H9 (cell line): ENCODE results near the gene CCDC38. TPM values are rescaled to one million over a fixed set of nuclear protein-coding genes. Genes with fewer than 3 reads are reported as not detected.

Source experiments
- DNase-seq: peaks from one replicate; pipeline ENCODE4 v3.0.0-alpha.2; 2017
- H2AFZ ChIP-seq: one replicate; pipeline ENCODE4 v1.6.1; 2013; ENCODE audit warnings: mild to moderate bottlenecking, low read length, control low read depth, moderate library complexity
- H2AK5ac ChIP-seq: 2 replicates; pipeline ENCODE4 v1.6.1; 2013; ENCODE audit warnings: low read length, control low read depth, mixed read lengths; ENCODE audit not compliant: insufficient read length
- H2BK120ac ChIP-seq: one replicate; pipeline ENCODE4 v1.6.1; 2013; ENCODE audit warnings: low read depth, mild to moderate bottlenecking, low read length, control low read depth, inconsistent platforms; ENCODE audit not compliant: poor library complexity, severe bottlenecking
- H2BK12ac ChIP-seq: 2 replicates; pipeline ENCODE4 v1.6.1; 2013; ENCODE audit warnings: low read length, control low read depth, mixed read lengths, low read depth; ENCODE audit not compliant: insufficient read length
- H2BK15ac ChIP-seq: 2 replicates; pipeline ENCODE4 v1.6.1; 2013; ENCODE audit warnings: low read depth, low read length, control low read depth
- H2BK20ac ChIP-seq: one replicate; pipeline ENCODE4 v1.6.1; 2013; ENCODE audit warnings: low read depth, mild to moderate bottlenecking, low read length, control low read depth, inconsistent platforms; ENCODE audit not compliant: poor library complexity, severe bottlenecking
- H2BK5ac ChIP-seq: 2 replicates; pipeline ENCODE4 v1.6.1; 2013; ENCODE audit warnings: low read length, control low read depth, mixed read lengths; ENCODE audit not compliant: insufficient read length
- H3K14ac ChIP-seq: 2 replicates; pipeline ENCODE4 v1.6.1; 2013; ENCODE audit warnings: low read length, control low read depth; ENCODE audit not compliant: insufficient read depth
- H3K18ac ChIP-seq: 2 replicates; pipeline ENCODE4 v1.6.1; 2013; ENCODE audit warnings: low read depth, mild to moderate bottlenecking, mixed read lengths, low read length, control low read depth; ENCODE audit not compliant: insufficient read length
- H3K23ac ChIP-seq: 2 replicates; pipeline ENCODE4 v1.6.1; 2013; ENCODE audit warnings: low read length, control low read depth, mixed read lengths, low read depth; ENCODE audit not compliant: insufficient read length
- H3K23me2 ChIP-seq: 2 replicates; pipeline ENCODE4 v1.6.1; 2013; ENCODE audit warnings: low read depth, mild to moderate bottlenecking, mixed read lengths, low read length, control low read depth; ENCODE audit not compliant: insufficient read length, poor library complexity, severe bottlenecking
- H3K27ac ChIP-seq: 2 replicates; pipeline ENCODE4 v1.5.1; 2013; ENCODE audit warnings: low read length, control low read depth, mixed read lengths, low read depth; ENCODE audit not compliant: insufficient read length
- H3K27me3 ChIP-seq: 2 replicates; pipeline ENCODE4 v1.6.1; 2013; ENCODE audit warnings: low read length, control low read depth, inconsistent platforms; ENCODE audit not compliant: insufficient read depth
- H3K4ac ChIP-seq: 2 replicates; pipeline ENCODE4 v1.6.1; 2013; ENCODE audit warnings: low read depth, mild to moderate bottlenecking, control low read depth, inconsistent platforms, low read length, moderate library complexity
- H3K4me1 ChIP-seq: 2 replicates; pipeline ENCODE4 v1.6.1; 2013; ENCODE audit warnings: low read length, control low read depth, inconsistent platforms; ENCODE audit not compliant: insufficient read depth
- H3K4me2 ChIP-seq: 2 replicates; pipeline ENCODE4 v1.6.1; 2013; ENCODE audit warnings: low read length, control low read depth, mixed read lengths; ENCODE audit not compliant: insufficient read length, insufficient read depth
- H3K56ac ChIP-seq: 2 replicates; pipeline ENCODE4 v1.6.1; 2013; ENCODE audit warnings: low read depth, mild to moderate bottlenecking, mixed read lengths, low read length, control low read depth; ENCODE audit not compliant: insufficient read length
- H3K79me1 ChIP-seq: 2 replicates; pipeline ENCODE4 v1.6.1; 2013; ENCODE audit warnings: low read depth, mild to moderate bottlenecking, moderate library complexity, low read length, control low read depth, inconsistent platforms; ENCODE audit not compliant: insufficient read depth, poor library complexity, severe bottlenecking
- H3K79me2 ChIP-seq: 2 replicates; pipeline ENCODE4 v1.6.1; 2013; ENCODE audit warnings: low read length, control low read depth, inconsistent platforms; ENCODE audit not compliant: insufficient read depth
- H3K9ac ChIP-seq: 2 replicates; pipeline ENCODE4 v1.6.1; 2013; ENCODE audit warnings: low read length, control low read depth, mixed read lengths; ENCODE audit not compliant: insufficient read length; ENCODE audit errors: extremely low read depth
- H3K9me3 ChIP-seq: one replicate; pipeline ENCODE4 v1.6.1; 2013; ENCODE audit warnings: low read depth, low read length, inconsistent platforms; ENCODE audit not compliant: control insufficient read depth
- H3T11ph ChIP-seq: one replicate; pipeline ENCODE4 v1.6.1; 2013; ENCODE audit warnings: mild to moderate bottlenecking, low read length, control low read depth, inconsistent platforms
- H4K20me1 ChIP-seq: one replicate; pipeline ENCODE4 v1.6.1; 2013; ENCODE audit not compliant: control insufficient read depth, insufficient read length, insufficient read depth
- H4K5ac ChIP-seq: 2 replicates; pipeline ENCODE4 v1.6.1; 2013; ENCODE audit warnings: low read depth, mild to moderate bottlenecking, mixed read lengths, low read length, control low read depth; ENCODE audit not compliant: insufficient read length
- H4K8ac ChIP-seq: replicated peaks from 2 replicates; pipeline ENCODE4 v1.6.1; 2013; ENCODE audit warnings: low read length, control low read depth, mixed read lengths, low read depth; ENCODE audit not compliant: insufficient read length
- H4K91ac ChIP-seq: 2 replicates; pipeline ENCODE4 v1.6.1; 2013; ENCODE audit warnings: low read depth, mild to moderate bottlenecking, moderate library complexity, mixed read lengths, low read length, control low read depth; ENCODE audit not compliant: insufficient read length
- H3K27ac Mint-ChIP-seq, 3 experiments: 2 replicates in 2 of 3; 3 replicates in 1 of 3; pipeline ENCODE4 v1.8.0; 2020 to 2021; ENCODE audit warnings: mixed read lengths in 3 of 3, mild to moderate bottlenecking in 1 of 3, moderate library complexity in 1 of 3
- H3K27me3 Mint-ChIP-seq: 2 replicates; pipeline ENCODE4 v1.8.0; 2021; ENCODE audit warnings: low read depth, mild to moderate bottlenecking, moderate library complexity, mixed read lengths
- H3K36me3 Mint-ChIP-seq, 3 experiments: 2 replicates in 2 of 3; 3 replicates in 1 of 3; pipeline ENCODE4 v1.8.0; 2020 to 2021; ENCODE audit warnings: low read depth in 3 of 3, mixed read lengths in 3 of 3; ENCODE audit not compliant: insufficient read depth in 1 of 3
- H3K4me1 Mint-ChIP-seq, 2 experiments: 2 replicates each; pipeline ENCODE4 v1.8.0; 2020; ENCODE audit warnings: mixed read lengths in 2 of 2
- H3K4me3 Mint-ChIP-seq, 2 experiments: 2 replicates in 1 of 2; 3 replicates in 1 of 2; pipeline ENCODE4 v1.8.0; 2020 to 2021; ENCODE audit warnings: mild to moderate bottlenecking in 2 of 2, mixed read lengths in 2 of 2, moderate library complexity in 1 of 2
- H3K9me3 Mint-ChIP-seq, 2 experiments: 2 replicates in 1 of 2; 3 replicates in 1 of 2; pipeline ENCODE4 v1.8.0; 2020; ENCODE audit warnings: mild to moderate bottlenecking in 2 of 2, mixed read lengths in 2 of 2, moderate library complexity in 1 of 2
- CTCF ChIP-seq: fragments of 200-600 bp; sonication (generic); conservative IDR thresholded peaks from 3 replicates; pipeline ENCODE4 v1.8.0; 2021; ENCODE audit warnings: antibody characterized with exemption, mild to moderate bottlenecking
- WGBS: extraction: QIAGEN DNeasy Blood & Tissue Kit; methylation state at CpG from one replicate; pipeline ENCODE4 v1.1.7; 2013; ENCODE audit warnings: missing lambda C conversion rate, low lambda C conversion rate, mixed read lengths; ENCODE audit not compliant: insufficient read length; ENCODE audit errors: extremely low coverage; 5-methylcytosine and 5-hydroxymethylcytosine counted together
- total RNA-seq: library from RNA; stranded (reverse); gene quantifications from 2 replicates; pipeline ENCODE4 v1.2.1, GENCODE V29; 2021

The CCDC38 gene
- total RNA-seq, 1 experiment from 2014 or later = not detected

GRCh38 chr12:95898081-95898480 is 44.3 kb downstream of the CCDC38 start:
- H3K36me3 Mint-ChIP-seq = peaks cover 0 to 2% (median 0%) of the 10 kb centered on the region in 3 experiments; a peak in 3 of 7 replicates
- no peak overlapping the region for H4K8ac ChIP-seq

More at GRCh38 chr12:95898081-95898480, 44.3 kb downstream of the CCDC38 start:
- no peak overlapping the region for H3K4ac ChIP-seq
- no peak overlapping the region for H3K27ac ChIP-seq
- no CpG with 5 or more reads among the region's 4 CpGs for WGBS
- H3K9me3 ChIP-seq = no peaks in the 10 kb centered on the region
- no peak overlapping the region for H3K27ac Mint-ChIP-seq
- no peak overlapping the region for H3K4me3 Mint-ChIP-seq
- no peak for DNase-seq
- H4K91ac ChIP-seq = no peak overlapping the region
- no peak overlapping the region for H2BK15ac ChIP-seq
- H3K4me2 ChIP-seq = no peak overlapping the region
- no peak overlapping the region for H2BK12ac ChIP-seq
- no peak overlapping the region for H3K18ac ChIP-seq
- H3K23me2 ChIP-seq = no peaks in the 10 kb centered on the region
- H3K4me1 Mint-ChIP-seq = no peaks in the 10 kb centered on the region
- H2BK5ac ChIP-seq = no peak overlapping the region
- peaks cover under 1 to 2% of the 10 kb centered on the region in 2 experiments; a peak in 4 of 5 replicates for H3K9me3 Mint-ChIP-seq
- H3K4me1 ChIP-seq = no peaks in the 10 kb centered on the region
- no peak overlapping the region for H2BK120ac ChIP-seq
- no peak overlapping the region for H3K9ac ChIP-seq
- H2AFZ ChIP-seq = no peak overlapping the region
- H3K14ac ChIP-seq = no peak overlapping the region
- no peak overlapping the region for H3K56ac ChIP-seq
- no peak overlapping the region for H2AK5ac ChIP-seq
- H4K20me1 ChIP-seq = no peaks in the 10 kb centered on the region
- H4K5ac ChIP-seq = no peak overlapping the region
- no peak overlapping the region for H2BK20ac ChIP-seq
- H3T11ph ChIP-seq = no peak overlapping the region
- H3K23ac ChIP-seq = no peak overlapping the region
- H3K79me2 ChIP-seq = no peaks in the 10 kb centered on the region
- H3K79me1 ChIP-seq = no peaks in the 10 kb centered on the region
- no peaks in the 10 kb centered on the region for H3K27me3 Mint-ChIP-seq
- H3K27me3 ChIP-seq = no peaks in the 10 kb centered on the region
- TF ChIP-seq CTCF = no peak
